WTC11 (cell line): Measurements from ENCODE around the gene SLC2A11. TPM values are rescaled to one million over a fixed set of nuclear protein-coding genes. Genes with fewer than 3 reads are reported as not detected.

Source experiments
- ATAC-seq: fragments of 200-7000 bp; cut with Tn5 transposase; 2 replicates; pipeline ENCODE4 v1.10.0; 2021; ENCODE audit warnings: mild to moderate bottlenecking, moderate library complexity
- CTCF ChIA-PET: fragments of 300-600 bp; sonication (Branson Sonifier 250); formaldehyde crosslinking; loops from one replicate; lab custom pipeline; 2021; ENCODE audit warnings: antibody characterized with exemption; lab: Charles Lee
- POLR2A ChIA-PET: fragments of 350-600 bp; sonication (Branson Sonifier 250); formaldehyde crosslinking; loops from one replicate; lab custom pipeline; 2021; ENCODE audit warnings: antibody characterized with exemption; lab: Charles Lee
- DNase-seq: peaks from one replicate; pipeline ENCODE4 v3.0.0; 2021; ENCODE audit warnings: low spot score
- H3K27ac Mint-ChIP-seq: 2 replicates; pipeline ENCODE4 v1.8.0; 2021; ENCODE audit warnings: mixed read lengths
- H3K27me3 Mint-ChIP-seq: 2 replicates; pipeline ENCODE4 v1.8.0; 2021; ENCODE audit warnings: low read depth, mild to moderate bottlenecking, moderate library complexity, mixed read lengths
- H3K36me3 Mint-ChIP-seq: 2 replicates; pipeline ENCODE4 v1.8.0; 2021; ENCODE audit warnings: mixed read lengths
- H3K4me1 Mint-ChIP-seq: 2 replicates; pipeline ENCODE4 v1.8.0; 2022; ENCODE audit warnings: mixed read lengths
- H3K4me3 Mint-ChIP-seq: 2 replicates; pipeline ENCODE4 v1.8.0; 2021; ENCODE audit warnings: mild to moderate bottlenecking, moderate library complexity, mixed read lengths
- H3K9me3 Mint-ChIP-seq: 2 replicates; pipeline ENCODE4 v1.8.0; 2021; ENCODE audit warnings: mixed read lengths
- AFF4 ChIP-seq: sonication (generic); formaldehyde crosslinking; IDR thresholded peaks from 2 replicates; pipeline ENCODE4 v1.8.1; 2023; ENCODE audit warnings: mild to moderate bottlenecking, missing genetic modification reagents, borderline replicate concordance
- CREB1 ChIP-seq: sonication (generic); formaldehyde crosslinking; IDR thresholded peaks from 2 replicates; pipeline ENCODE4 v1.8.0; 2023; ENCODE audit warnings: mild to moderate bottlenecking, missing genetic modification reagents
- CREM ChIP-seq: sonication (generic); formaldehyde crosslinking; IDR thresholded peaks from 2 replicates; pipeline ENCODE4 v1.8.1; 2022; ENCODE audit warnings: mild to moderate bottlenecking, missing genetic modification reagents, moderate library complexity
- EMX1 ChIP-seq: fragments of 250-450 bp; sonication (Bioruptor Pico); IDR thresholded peaks from 2 replicates; pipeline ENCODE4 v1.8.0; 2021; ENCODE audit warnings: mild to moderate bottlenecking
- ETV6 ChIP-seq: sonication (generic); formaldehyde crosslinking; IDR thresholded peaks from 2 replicates; pipeline ENCODE4 v1.8.1; 2022; ENCODE audit warnings: mild to moderate bottlenecking, missing genetic modification reagents
- FOXK1 ChIP-seq: sonication (generic); formaldehyde crosslinking; IDR thresholded peaks from 2 replicates; pipeline ENCODE4 v1.8.0; 2022; ENCODE audit warnings: mild to moderate bottlenecking, moderate library complexity, missing genetic modification reagents
- FOXP4 ChIP-seq: sonication (generic); formaldehyde crosslinking; IDR thresholded peaks from 2 replicates; pipeline ENCODE4 v1.8.0; 2022; ENCODE audit warnings: mild to moderate bottlenecking, missing genetic modification reagents
- GABPB1 ChIP-seq: sonication (generic); formaldehyde crosslinking; IDR thresholded peaks from 2 replicates; pipeline ENCODE4 v1.8.1; 2023; ENCODE audit warnings: mild to moderate bottlenecking, missing genetic modification reagents
- IRF2 ChIP-seq: sonication (generic); formaldehyde crosslinking; IDR thresholded peaks from 2 replicates; pipeline ENCODE4 v1.8.0; 2022; ENCODE audit warnings: low read depth, missing genetic modification reagents, borderline replicate concordance
- JAZF1 ChIP-seq: fragments of 250-450 bp; sonication (Bioruptor Pico); IDR thresholded peaks from 2 replicates; pipeline ENCODE4 v1.9.0; 2021; ENCODE audit warnings: moderate library complexity, mild to moderate bottlenecking, inconsistent platforms
- JUN ChIP-seq: sonication (generic); formaldehyde crosslinking; IDR thresholded peaks from 2 replicates; pipeline ENCODE4 v1.8.0; 2023; ENCODE audit warnings: mild to moderate bottlenecking, missing genetic modification reagents
- MAX ChIP-seq: sonication (generic); formaldehyde crosslinking; IDR thresholded peaks from 2 replicates; pipeline ENCODE4 v1.8.0; 2022; ENCODE audit warnings: mild to moderate bottlenecking, missing genetic modification reagents
- MLX ChIP-seq: sonication (generic); formaldehyde crosslinking; IDR thresholded peaks from 2 replicates; pipeline ENCODE4 v1.8.1; 2023; ENCODE audit warnings: mild to moderate bottlenecking, missing genetic modification reagents, moderate library complexity
- NFE2L1 ChIP-seq: sonication (generic); formaldehyde crosslinking; IDR thresholded peaks from 2 replicates; pipeline ENCODE4 v1.8.1; 2023; ENCODE audit warnings: missing genetic modification reagents
- NR2C2 ChIP-seq: sonication (generic); formaldehyde crosslinking; IDR thresholded peaks from 2 replicates; pipeline ENCODE4 v1.8.0; 2022; ENCODE audit warnings: mild to moderate bottlenecking, missing genetic modification reagents
- RELA ChIP-seq: sonication (generic); formaldehyde crosslinking; IDR thresholded peaks from 2 replicates; pipeline ENCODE4 v1.8.1; 2022; ENCODE audit warnings: missing genetic modification reagents, mild to moderate bottlenecking, borderline replicate concordance
- RORB ChIP-seq: fragments of 250-450 bp; sonication (Bioruptor Pico); IDR thresholded peaks from 2 replicates; pipeline ENCODE4 v1.9.0; 2021; ENCODE audit warnings: mild to moderate bottlenecking
- SP1 ChIP-seq: sonication (generic); formaldehyde crosslinking; conservative IDR thresholded peaks from 2 replicates; pipeline ENCODE4 v1.8.1; 2022; ENCODE audit warnings: missing genetic modification reagents
- TEAD1 ChIP-seq: sonication (generic); formaldehyde crosslinking; IDR thresholded peaks from 2 replicates; pipeline ENCODE4 v1.8.0; 2022; ENCODE audit warnings: mild to moderate bottlenecking, missing genetic modification reagents
- TP53 ChIP-seq: sonication (generic); formaldehyde crosslinking; IDR thresholded peaks from 2 replicates; pipeline ENCODE4 v1.8.1; 2023; ENCODE audit warnings: mild to moderate bottlenecking, missing genetic modification reagents
- ZBTB43 ChIP-seq: sonication (generic); formaldehyde crosslinking; IDR thresholded peaks from 2 replicates; pipeline ENCODE4 v1.8.1; 2023; ENCODE audit warnings: mild to moderate bottlenecking, missing genetic modification reagents
- ZNF512 ChIP-seq: sonication (generic); formaldehyde crosslinking; IDR thresholded peaks from 2 replicates; pipeline ENCODE4 v1.8.1; 2022; ENCODE audit warnings: missing genetic modification reagents, borderline replicate concordance
- total RNA-seq: library from RNA; stranded (reverse); gene quantifications from 3 replicates; pipeline ENCODE4 v1.2.3, GENCODE V29; 2021

Gene SLC2A11
- total RNA-seq, 1 experiment from 2014 or later = 19.9 TPM

GRCh38 chr22:23837911-23838680 lies 19.6 kb upstream of the SLC2A11 start:
- peak overlapping the region; percentile 88 for H3K4me3 Mint-ChIP-seq
- TF ChIP-seq TP53 (CRISPR knock-in tag) = no peak
- peaks cover 20% of the 10 kb centered on the region for H3K4me1 Mint-ChIP-seq
- ChIA-PET CTCF (interaction anchor here (0.8 to 2.6 kb wide), 6 partner anchors 12 to 92 kb away, joined by 3 to 31 read pairs (median 4); partner anchors contain the start of gene SLC2A11), POLR2A (interaction anchor here (1.1 to 1.2 kb wide), 3 partner anchors 12 to 20 kb away, joined by 3 to 4 read pairs (median 3); partner anchors contain the start of gene SLC2A11)
- H3K27ac Mint-ChIP-seq = peak overlapping the region; percentile 92
- peaks cover 23% of the 10 kb centered on the region for H3K27me3 Mint-ChIP-seq
- ATAC-seq (no peak), DNase-seq (no peak)
- no peaks in the 10 kb centered on the region for H3K9me3 Mint-ChIP-seq
- H3K36me3 Mint-ChIP-seq = peaks cover 3% of the 10 kb centered on the region

GRCh38 chr22:23838681-23839468 lies 18.8 kb upstream of the SLC2A11 start, which contains the start of gene DERL3:
Gene DERL3 (minus strand): TSS chr22:23839006. CDS start chr22:23838987, 19 bp downstream.
- Mint-ChIP-seq H3K4me1 (peaks cover 20% of the 10 kb centered on the region), H3K9me3 (no peaks in the 10 kb centered on the region), H3K27ac (peak within 1 kb of the TSS; percentile 92), H3K27me3 (peaks cover 23% of the 10 kb centered on the region), H3K36me3 (peaks cover 3% of the 10 kb centered on the region), H3K4me3 (peak within 1 kb of the TSS; percentile 88)
- DNase-seq (peak; percentile 99), ATAC-seq (peak; percentile 89)
- ChIA-PET POLR2A (interaction anchor here (1.1 to 1.2 kb wide), 3 partner anchors 11 to 19 kb away, joined by 3 to 4 read pairs (median 3); partner anchors contain the start of gene SLC2A11), CTCF (interaction anchor here (1.0 to 2.6 kb wide), 5 partner anchors 11 to 91 kb away, joined by 3 to 31 read pairs (median 4); partner anchors contain the start of gene SLC2A11)
- TF ChIP-seq SP1 = peak; percentile 98
- peak; percentile 97 for TF ChIP-seq MAX (CRISPR knock-in tag)
- no peak for TF ChIP-seq JAZF1
- no peak for TF ChIP-seq MLX
- no peak for TF ChIP-seq EMX1 (CRISPR knock-in tag)
- TF ChIP-seq FOXP4 = peak; percentile 81
- no peak for TF ChIP-seq ZNF512
- TF ChIP-seq CREB1 (CRISPR knock-in tag) = peak; percentile 74; the same call in 1 of the 2 replicates
- no peak for TF ChIP-seq NR2C2 (CRISPR knock-in tag)
- TF ChIP-seq IRF2 (CRISPR knock-in tag) = no peak
- TF ChIP-seq AFF4 (CRISPR knock-in tag) = no peak
- TF ChIP-seq ZBTB43 (CRISPR knock-in tag) = no peak
- TF ChIP-seq ETV6 = peak; percentile 79
- peak; percentile 62; the same call in 1 of the 2 replicates for TF ChIP-seq JUN (CRISPR knock-in tag)
- peak; percentile 46; the same call in 1 of the 2 replicates for TF ChIP-seq NFE2L1 (CRISPR knock-in tag)
- TF ChIP-seq FOXK1 (CRISPR knock-in tag) = peak; percentile 100
- TF ChIP-seq TEAD1 (CRISPR knock-in tag) = peak; percentile 69; the same call in 1 of the 2 replicates
- TF ChIP-seq RELA (CRISPR knock-in tag) = no peak
- TF ChIP-seq GABPB1 (CRISPR knock-in tag) = no peak
- no peak for TF ChIP-seq RORB (CRISPR knock-in tag)
- 0 out of 2 replicates have a peak, but pooled peaks have one; percentile 39 for TF ChIP-seq CREM (CRISPR knock-in tag)
